OCI-LY7 (cell line): ENCODE data around the gene LTBP2.

ENCODE experiments used
- EZH2phosphoT487 ChIP-seq: fragments of 200-600 bp; sonication (generic); IDR thresholded peaks from 2 replicates; pipeline ENCODE4 v1.6.1; 2018; ENCODE audit warnings: low read depth, borderline replicate concordance, mild to moderate bottlenecking, mixed run types, antibody characterized with exemption, low read length, moderate library complexity, mixed read lengths
- TF ChIP-seq, protein P1 (sequence below): fragments of 200-600 bp; sonication (generic); conservative IDR thresholded peaks from 2 replicates; pipeline ENCODE4 v1.5.1; 2014; ENCODE audit warnings: mild to moderate bottlenecking, antibody characterized with exemption, low read length, moderate library complexity, mixed read lengths

DNA sequence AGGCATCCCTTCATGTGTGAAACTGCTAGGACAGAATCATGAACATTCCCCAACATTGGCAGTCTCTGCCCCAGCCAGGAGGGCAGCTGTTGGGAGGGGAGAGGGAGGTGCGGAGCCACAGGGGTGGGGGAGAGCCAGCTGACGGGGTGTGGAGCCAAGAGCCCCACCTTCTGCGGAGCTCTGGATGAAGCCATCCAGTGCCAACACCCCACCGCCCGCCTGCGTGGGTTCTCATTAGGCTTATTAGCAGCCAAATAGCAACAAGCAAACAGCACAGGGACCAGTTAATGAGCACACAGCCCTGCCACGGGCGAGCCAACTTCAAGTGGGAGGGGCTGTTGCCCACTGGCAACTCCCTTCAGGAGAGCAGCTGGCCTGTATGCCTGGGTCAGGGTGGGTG, 12.1 kb downstream of the LTBP2 start:
- TF ChIP-seq, protein P1, sequence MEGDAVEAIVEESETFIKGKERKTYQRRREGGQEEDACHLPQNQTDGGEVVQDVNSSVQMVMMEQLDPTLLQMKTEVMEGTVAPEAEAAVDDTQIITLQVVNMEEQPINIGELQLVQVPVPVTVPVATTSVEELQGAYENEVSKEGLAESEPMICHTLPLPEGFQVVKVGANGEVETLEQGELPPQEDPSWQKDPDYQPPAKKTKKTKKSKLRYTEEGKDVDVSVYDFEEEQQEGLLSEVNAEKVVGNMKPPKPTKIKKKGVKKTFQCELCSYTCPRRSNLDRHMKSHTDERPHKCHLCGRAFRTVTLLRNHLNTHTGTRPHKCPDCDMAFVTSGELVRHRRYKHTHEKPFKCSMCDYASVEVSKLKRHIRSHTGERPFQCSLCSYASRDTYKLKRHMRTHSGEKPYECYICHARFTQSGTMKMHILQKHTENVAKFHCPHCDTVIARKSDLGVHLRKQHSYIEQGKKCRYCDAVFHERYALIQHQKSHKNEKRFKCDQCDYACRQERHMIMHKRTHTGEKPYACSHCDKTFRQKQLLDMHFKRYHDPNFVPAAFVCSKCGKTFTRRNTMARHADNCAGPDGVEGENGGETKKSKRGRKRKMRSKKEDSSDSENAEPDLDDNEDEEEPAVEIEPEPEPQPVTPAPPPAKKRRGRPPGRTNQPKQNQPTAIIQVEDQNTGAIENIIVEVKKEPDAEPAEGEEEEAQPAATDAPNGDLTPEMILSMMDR, result no peak
- no peak for TF ChIP-seq EZH2phosphoT487
